Fibroblast of skin of abdomen (primary cell): Measurements from ENCODE around the gene SHQ1.
A peak's percentile ranks its signal among the peaks of the same experiment; 100 is the strongest.

Source experiments
- DNase-seq: peaks from one replicate; pipeline ENCODE4 v3.0.0-alpha.2; 2013

SHQ1 gene

DNA sequence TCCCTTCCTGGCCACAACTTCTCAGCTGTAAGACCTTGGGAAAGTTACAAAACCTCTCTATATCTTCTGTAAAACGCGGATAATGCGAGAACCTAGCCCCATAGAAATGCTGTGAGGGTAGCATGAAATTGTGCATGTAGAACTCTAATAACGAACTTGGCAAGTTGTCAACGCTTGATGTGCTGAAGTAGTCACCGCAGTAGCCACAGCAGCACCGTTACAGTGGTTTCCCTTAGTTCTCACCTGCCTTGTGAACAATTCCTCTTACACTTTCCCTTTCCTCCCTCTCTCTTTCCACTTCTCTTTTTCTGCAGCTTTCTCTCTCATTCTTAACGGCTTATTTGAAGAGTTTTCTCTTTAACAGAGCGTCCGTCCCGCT is 447 bp upstream of the SHQ1 start:
- peak; percentile 12 for DNase-seq

DNA sequence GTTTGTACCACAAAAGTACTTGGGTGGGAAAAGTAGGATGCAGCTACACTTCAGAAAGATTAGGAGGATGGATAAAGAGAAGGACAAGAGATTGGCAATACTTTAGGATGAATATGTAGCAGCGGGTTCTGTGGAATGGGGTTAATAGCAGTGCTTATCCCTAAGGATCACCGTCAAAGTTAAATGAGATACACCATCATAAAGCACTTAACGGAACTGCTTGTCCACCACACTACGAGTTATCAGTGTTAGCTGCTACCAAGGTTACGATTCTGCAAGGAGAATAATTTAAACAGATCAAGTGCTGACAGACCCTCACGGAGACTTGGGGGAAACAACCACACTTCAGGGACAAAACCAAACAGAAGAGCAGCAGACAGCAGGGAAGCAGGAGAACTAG is 963 bp downstream of the SHQ1 start:
- no peak for DNase-seq

DNA sequence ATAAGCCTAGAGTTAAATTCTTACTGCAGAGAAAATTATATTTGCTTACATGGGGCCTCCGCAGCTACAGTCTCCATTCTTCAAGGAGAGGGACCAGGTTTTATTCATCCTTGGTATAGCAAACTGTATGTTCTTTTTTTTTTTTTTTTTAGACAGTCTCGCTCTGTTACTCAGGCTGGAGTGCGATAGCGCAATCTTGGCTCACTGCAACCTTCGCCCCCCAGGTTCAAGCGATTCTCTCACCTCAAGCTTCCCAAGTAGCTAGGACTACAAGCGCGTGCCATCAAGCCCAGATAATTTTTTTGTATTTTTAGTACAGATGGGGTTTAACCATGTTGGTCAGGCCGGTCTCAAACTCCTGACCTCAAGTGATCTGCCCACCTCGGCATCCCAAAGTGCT is 2.1 kb downstream of the SHQ1 start:
- no peak for DNase-seq

DNA sequence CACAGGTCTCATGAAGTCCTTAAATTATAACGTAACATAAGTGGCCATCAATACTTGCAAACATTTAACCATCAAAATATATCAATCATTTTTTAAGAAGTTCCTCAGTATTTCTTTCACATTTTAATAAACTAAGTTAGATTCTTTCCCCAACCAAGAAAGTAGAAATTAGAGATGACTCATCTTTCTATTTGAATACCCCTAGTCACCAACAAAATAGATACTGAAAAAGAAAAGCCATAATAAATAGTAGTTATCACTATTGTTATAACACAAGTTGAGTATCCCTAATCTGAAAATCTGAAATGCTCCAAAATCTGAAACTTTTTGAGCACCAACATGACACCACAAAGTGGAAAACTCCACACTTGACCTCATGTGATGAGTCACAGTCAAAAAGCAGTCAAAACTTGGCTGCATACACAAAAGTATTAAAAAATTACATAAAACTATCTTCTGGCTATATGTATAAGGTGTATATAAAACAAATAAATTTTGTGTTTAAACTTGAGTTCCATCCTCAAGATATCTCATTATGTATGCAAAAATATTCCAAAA is 3.7 kb downstream of the SHQ1 start:
- DNase-seq = no peak

DNA sequence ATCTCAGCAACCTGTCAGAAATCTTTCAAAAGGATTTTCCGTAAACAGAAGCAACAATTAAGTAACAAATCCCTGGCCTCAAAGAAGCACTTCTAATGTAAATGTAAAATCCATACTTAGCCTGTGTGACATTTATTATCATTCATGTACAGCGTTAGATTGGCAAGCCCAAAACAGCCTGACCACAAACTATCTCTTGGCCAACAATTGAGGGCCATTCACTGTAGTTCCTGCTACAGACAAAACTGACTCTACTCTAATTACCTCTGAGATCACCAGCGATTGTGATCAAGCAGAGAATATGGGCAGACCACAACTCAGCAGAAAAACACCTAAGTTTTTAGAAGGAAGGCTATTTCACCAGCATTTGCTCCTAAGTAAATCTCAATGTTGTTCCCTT is 9.2 kb downstream of the SHQ1 start:
- no peak for DNase-seq

DNA sequence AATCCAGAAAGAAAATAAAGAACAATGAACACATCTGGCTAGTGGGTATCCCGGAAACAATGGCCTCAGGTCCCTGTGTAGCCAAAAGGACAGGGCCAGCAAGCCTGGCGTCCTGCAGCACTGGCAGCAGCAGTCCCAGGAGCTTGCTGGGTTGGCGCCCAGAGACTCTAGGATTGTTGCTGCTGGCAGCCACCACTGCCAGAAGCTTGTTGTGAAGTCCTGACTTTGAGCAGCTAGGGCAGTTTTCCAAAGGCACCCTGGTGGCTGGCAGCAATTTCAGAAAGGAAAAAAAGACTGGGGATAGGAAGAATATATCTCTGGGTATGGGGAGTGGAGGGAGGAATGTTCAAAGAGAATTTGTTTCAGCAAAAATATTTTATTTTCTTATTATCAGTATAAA is 11.3 kb downstream of the SHQ1 start:
- DNase-seq = no peak

DNA sequence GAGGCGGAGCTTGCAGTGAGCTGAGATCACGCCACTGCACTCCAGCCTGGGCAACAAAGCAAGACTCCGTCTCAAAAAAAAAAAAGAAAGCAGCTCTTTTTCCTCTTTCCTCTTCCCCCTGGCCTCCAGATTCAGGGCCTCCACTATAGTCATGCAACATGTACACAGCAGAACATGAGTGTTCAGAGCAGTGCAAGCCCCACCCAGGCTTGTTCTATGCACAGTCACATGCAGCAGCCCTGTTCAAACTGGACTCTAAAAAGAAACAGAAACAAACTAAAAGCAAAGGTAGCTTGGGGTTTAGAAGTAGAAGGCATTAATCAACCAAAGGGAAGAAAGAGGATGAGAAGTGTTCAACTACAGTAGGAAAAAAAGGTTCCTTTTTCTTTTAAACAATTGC is 11.8 kb downstream of the SHQ1 start:
- DNase-seq = no peak

DNA sequence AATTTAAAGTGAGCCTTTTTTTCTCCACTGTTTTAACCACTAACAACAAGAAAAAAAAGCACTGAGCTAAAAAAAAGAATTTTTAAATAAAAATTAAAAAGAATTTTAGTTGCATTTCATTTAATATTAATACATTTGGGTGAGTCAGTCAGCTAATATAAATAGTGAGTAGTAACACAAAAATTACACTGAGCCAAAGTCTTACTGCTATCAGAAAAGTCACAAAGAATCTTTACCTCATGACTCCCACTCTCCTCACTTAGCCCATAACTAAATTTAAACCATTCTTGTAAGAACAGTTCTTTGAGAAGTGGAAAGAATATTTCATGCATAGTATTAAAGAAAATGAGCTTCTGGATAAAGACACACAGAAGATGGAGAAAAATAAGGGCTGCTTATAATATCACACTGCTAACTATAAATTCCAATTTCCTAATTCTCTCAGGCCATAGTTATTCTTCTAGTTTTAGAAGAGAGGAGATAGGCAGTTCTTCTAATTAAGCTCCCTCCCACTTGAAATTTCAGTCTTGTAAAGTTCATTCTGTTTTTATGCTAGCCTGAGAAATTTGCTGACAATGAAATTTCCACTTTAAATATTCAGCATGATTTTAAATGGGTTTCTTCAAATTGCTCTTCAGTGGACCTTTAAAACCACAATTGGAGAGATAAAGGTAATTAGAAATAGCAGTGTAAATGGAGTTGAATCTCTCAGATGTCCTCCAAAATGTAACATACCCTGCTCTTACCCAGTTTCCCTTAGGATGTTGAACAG is 17.6 kb downstream of the SHQ1 start:
- DNase-seq = peak; percentile 17

DNA sequence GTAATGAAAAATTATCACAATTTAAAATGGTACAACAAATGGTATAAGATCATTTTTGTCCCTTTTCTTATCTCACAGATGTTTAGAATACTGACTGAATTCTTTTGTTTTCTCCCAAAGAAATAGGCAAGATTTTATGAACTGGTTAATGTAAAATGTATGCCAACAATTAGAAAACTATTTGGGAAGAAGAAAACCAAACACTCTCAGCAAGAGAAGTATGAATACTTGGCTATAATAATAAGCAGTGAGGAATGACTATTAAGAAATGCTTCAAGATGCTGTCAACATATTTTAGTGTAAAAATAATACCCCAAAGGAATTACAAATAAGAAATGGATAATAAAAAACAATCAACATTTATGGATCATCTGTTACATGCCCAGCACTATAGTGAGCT is 18.5 kb downstream of the SHQ1 start:
- DNase-seq = peak; percentile 40

DNA sequence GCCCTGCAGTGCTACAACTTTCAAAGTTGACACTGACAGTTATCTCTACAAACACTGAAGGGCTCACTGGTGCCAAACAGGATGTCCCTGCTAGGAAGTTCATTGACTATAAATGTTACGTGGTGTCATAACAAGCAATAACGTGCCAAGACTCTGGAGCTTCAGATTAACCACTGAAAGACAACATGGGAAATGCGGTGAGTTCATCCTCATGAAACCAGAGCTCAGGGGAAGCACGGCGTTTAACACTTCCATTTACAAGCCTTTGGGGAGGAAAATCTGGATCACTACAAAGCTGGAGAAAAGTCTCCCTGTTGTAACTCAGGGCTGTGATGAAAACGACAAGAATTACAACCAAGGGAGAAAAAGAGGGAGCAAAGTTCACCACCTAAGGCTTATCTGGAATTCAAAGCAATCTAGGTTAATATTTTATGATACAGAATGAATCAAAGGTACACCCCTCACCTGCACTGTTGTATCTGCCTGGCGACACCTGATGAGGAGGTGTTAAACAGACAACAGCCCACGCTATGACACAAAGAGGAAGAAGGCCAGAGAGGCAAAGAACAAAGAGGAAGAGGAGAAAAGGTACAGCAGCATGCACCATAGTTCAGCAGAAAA is 27.0 kb downstream of the SHQ1 start:
- peak; percentile 64 for DNase-seq

DNA sequence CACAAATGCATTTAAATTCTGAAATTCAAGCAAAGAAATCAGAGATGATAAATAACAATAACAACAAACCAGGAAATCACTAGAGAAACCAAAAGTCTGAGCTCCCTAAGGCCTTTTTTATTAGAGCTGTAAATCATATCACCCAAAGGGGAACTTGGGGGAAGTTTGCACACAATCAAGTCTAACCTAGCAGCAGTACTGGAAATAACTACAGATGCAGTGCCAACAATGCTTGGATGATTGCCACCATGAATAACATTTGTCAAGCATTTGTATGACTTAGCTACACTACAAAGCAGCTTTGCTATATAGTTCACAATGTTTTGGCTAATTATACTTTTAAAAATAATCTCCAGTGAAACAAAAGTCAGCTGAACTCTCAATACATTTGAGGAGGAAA is 27.8 kb downstream of the SHQ1 start:
- peak; percentile 65 for DNase-seq

DNA sequence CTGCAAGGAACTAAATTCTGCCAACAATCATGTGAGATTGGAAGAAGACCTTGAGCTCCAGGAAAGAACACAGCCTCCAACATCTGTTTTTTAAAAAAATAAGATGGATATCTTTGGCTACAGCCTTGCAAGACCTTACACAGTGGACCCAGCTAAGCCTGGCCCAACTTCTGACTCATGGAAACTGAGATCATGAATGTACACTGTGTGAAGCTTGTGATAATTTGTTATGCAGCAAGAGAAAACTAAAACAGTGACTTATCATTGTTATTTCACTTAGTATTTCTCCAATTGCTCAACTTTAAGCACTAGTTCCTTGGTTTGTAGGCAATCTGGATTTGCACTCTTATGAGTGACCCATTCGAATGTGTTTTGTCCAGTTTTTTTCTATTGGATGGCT is 29.3 kb downstream of the SHQ1 start:
- peak; percentile 60 for DNase-seq

DNA sequence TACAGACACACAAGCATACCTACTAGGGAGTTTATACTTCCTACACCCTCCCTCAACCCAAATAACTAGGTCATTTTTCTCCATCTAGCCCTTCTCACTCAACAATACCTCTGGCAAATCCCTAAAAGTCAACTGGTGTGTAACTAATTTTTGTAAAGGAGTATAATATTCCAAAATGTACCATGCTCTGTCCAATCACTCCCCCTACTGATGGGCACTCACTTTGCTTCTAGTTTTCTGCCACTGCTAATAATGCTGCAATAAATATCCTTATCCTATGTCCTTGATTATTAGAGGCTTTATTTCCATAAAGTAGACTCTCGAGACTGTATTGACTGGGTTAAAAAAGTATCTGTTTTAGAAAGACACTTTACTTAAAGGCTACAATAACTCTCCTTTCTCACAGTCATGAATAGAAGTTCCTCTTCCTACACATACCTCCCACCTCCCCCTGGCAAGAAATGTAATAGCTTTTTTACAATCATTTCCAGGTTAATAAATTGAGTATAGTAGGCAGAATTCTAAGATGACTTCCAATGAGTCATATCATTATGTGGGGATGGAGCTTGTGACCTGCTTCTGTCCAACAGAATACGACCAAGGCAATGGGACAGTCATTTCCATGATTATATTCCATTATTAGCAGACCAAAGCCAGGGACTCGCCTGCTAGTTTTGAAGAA is 30.0 kb downstream of the SHQ1 start:
- DNase-seq = no peak

DNA sequence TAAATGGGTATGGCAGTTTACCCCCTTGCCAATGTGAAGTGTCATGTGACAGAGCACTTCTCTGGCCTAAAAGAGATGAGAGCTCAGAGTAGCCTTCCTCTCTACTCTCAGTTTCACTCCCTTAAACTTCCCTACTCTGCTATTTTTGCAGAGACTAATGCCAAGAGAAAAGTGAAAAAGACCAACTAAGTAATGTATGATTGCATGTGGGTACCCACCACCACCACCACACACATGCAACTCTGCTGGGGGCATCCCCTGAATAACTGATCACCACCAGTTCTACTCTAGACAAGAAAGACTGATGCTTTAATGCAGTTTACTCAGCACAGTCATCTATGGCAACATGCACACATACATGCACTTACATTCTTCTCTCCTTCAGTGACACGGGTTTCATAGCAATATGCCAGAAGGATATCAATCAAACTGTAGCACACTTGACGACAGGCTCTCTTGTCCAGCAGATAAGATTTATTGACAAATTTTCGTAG is 31.3 kb downstream of the SHQ1 start:
- DNase-seq = no peak

DNA sequence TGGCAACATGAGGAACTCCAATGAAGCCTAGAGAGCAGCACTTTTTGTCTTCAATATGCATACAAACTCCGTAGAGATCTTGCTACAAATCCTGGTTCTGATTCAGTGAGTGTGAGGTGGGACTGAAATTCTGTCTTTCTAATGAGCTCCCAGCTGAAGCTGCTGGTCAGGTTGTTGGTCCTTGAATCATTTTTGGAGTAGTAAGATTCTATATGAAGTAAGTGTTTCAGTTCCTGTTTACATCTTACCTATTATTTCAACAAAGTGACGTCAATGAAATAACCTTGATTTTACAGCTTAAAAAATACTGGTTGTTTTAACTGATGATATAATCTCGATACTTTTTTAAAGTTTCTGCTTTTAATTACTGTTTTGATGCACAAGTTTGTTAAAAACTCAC is 33.9 kb downstream of the SHQ1 start:
- DNase-seq = no peak

DNA sequence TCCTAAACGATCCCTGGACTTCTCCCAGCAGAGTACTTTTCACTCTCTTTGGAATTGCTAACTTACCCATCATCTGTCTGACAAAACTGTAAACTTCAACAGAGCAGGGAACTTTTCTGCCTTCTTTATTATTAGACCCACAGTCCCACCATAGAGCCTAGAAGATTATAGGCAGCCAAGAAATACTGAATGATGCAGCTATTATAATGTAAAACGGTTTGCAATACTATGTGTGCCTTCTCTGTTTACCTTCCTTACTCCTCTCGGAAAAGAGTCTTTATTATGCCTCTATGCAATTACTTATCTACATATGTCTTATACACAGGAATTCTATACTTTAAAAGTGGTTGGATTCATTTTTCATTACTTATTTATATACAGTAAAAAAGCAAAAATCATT is 36.0 kb downstream of the SHQ1 start:
- no peak for DNase-seq

DNA sequence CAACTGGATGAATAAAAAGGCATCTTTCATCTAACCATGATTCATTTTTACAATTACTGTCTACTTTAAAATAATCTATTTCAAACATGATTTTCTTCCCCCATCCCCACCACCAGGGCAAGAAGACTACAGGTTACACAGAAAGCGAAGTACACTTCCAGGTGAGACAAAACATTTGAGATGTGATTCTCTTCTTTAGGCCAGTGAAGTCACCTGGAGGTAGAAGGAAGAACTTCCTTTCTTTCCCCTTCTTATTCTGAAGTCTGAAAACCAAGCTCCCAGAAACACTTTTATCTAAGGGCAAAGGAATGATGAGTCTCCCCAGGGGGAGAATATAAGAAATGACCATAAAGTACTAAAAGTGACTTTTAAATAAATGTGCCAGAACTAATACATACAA is 36.7 kb downstream of the SHQ1 start:
- DNase-seq = no peak

DNA sequence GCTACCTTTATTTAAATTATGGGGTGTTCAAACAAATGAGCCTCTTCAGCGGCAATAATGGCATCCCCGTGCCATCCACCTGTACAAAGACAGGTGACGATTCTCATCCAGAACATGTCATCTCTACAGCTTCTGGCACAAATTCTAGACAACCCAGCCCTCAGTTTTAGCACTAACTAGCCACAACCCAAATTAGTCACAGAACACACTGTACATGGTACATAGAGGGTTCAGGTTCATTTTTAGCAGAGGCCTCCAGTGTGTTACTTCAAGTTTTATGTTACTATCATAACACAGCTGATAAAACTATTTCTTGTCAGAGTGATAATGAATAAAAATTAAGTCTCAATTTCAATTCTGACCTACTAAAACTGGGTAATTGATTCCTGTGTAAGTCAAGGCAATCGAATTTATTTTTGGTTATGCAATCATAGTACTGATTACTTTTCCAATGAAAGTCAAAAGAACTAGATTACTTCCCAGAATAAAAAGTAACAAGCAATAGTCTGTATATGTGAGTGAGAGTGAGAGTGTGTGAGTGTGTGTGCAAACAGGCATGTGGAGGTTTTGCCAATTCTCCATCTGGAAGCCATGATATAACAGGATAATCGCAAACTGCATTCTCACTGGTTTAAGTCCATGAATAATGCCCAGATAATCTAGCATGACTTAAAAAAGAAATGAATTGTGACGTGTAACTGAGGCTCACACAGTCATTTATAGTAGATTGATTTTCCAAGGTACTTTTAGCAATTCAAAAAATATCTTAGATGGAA is 37.4 kb downstream of the SHQ1 start:
- peak; percentile 48 for DNase-seq

DNA sequence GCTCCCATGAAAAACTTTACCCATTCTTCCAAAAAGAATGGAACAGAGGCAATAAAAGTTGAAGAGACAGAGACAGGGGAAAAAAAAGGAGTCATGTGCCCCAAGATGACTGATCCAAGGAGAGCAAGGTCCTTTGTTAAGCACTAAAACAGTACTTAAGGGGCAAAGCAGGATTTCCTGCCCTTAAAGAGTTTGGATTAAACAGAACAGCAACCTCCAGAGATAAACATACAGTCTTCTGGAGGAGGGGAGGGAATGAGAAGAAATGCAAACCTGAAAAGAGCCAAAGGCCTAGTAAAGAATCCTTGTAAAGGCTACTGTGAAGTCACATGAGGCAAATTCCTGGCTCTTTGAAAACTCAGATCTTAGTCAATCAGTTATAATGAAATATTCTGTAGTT is 38.2 kb downstream of the SHQ1 start:
- DNase-seq = no peak

DNA sequence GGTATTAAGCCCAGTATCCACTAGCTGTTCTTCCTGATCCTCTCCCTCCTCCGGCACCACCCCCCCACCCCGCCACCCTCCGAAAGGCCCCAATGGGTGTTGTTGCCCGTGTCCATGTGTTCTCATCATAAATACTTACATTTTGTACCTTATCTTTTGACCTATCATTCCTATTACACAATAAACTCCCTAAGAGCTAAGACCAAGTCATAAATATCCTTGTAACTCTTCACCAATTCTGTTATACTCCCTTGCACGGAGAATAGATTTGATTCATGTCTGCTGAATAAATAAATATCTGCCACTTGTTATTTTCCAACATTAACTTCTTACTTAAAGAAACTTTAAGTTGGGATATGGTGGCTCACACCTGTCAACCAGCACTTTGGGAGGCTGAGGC is 43.9 kb downstream of the SHQ1 start:
- DNase-seq = no peak

DNA sequence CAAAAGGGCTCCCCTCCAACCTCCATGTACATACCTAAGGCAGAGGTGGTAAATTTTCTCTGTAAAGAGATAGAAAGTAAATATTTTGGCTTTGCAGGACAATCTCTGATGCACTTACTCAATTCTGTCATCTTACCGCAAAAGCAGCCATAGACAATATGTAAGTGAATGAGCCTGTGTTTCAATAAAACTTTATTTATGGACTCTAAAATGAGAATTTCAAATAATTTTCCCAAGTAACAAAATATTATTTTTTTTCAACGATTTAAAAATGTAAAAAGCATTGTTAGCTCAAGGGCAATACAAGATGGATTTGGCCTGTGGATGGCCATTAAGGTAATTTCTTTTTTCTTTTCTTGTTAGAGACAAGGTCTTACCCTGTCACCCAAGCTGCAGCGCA is 44.7 kb downstream of the SHQ1 start:
- no peak for DNase-seq

DNA sequence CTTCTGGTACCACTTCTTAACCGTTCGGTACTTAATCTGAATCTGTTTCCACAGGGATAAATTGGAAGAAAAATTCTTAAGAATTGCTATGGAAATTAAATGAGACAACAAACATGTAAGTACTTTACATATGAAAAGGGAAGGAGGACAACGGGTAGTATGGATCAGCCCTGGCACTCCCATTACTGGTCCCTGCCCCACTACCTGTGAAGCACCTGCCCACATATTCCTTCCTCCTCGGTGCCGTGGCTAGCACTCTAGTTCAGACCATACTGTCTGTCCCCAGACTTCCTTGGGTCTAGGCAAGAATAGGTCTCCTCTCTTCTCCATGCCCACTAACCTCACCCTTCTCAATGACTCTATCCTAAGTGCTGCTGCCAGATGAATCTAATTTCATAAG is 46.2 kb downstream of the SHQ1 start:
- no peak for DNase-seq

DNA sequence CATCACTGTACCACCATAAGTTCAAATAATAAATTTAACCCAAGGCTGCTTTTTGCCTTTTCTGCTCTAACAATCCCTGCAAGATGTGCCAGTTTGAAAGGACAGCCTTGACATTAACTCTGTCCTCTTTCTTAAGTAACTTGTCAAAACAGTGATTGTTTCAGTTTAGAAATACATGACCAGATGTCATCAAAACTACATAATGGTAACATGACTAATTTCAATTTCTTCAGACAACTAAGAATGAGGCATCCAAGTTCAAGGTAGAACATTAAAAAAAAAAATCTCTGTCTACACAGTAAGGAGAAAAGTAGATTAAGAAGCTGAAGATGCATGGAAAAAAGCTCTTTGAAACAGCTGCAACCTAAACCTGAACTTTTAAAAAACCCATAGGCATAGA is 47.4 kb downstream of the SHQ1 start:
- no peak for DNase-seq
